WTC11 (cell line): ENCODE results near the gene CACNA1E. TPM values are rescaled to one million over a fixed set of nuclear protein-coding genes. Genes with fewer than 3 reads are reported as not detected.

Experiments used
- ATAC-seq: fragments of 200-7000 bp; cut with Tn5 transposase; 2 replicates; pipeline ENCODE4 v1.10.0; 2021; ENCODE audit warnings: mild to moderate bottlenecking, moderate library complexity
- CTCF ChIA-PET: fragments of 300-600 bp; sonication (Branson Sonifier 250); formaldehyde crosslinking; loops from one replicate; lab custom pipeline; 2021; ENCODE audit warnings: antibody characterized with exemption; lab: Charles Lee
- POLR2A ChIA-PET: fragments of 350-600 bp; sonication (Branson Sonifier 250); formaldehyde crosslinking; loops from one replicate; lab custom pipeline; 2021; ENCODE audit warnings: antibody characterized with exemption; lab: Charles Lee
- DNase-seq: peaks from one replicate; pipeline ENCODE4 v3.0.0; 2021; ENCODE audit warnings: low spot score
- H3K27ac Mint-ChIP-seq: 2 replicates; pipeline ENCODE4 v1.8.0; 2021; ENCODE audit warnings: mixed read lengths
- H3K27me3 Mint-ChIP-seq: 2 replicates; pipeline ENCODE4 v1.8.0; 2021; ENCODE audit warnings: low read depth, mild to moderate bottlenecking, moderate library complexity, mixed read lengths
- H3K36me3 Mint-ChIP-seq: 2 replicates; pipeline ENCODE4 v1.8.0; 2021; ENCODE audit warnings: mixed read lengths
- H3K4me1 Mint-ChIP-seq: 2 replicates; pipeline ENCODE4 v1.8.0; 2022; ENCODE audit warnings: mixed read lengths
- H3K4me3 Mint-ChIP-seq: 2 replicates; pipeline ENCODE4 v1.8.0; 2021; ENCODE audit warnings: mild to moderate bottlenecking, moderate library complexity, mixed read lengths
- H3K9me3 Mint-ChIP-seq: 2 replicates; pipeline ENCODE4 v1.8.0; 2021; ENCODE audit warnings: mixed read lengths
- CBFB ChIP-seq: sonication (generic); formaldehyde crosslinking; IDR thresholded peaks from 2 replicates; pipeline ENCODE4 v1.8.1; 2022; ENCODE audit warnings: mild to moderate bottlenecking, low read depth, missing genetic modification reagents
- ELF4 ChIP-seq: sonication (generic); formaldehyde crosslinking; IDR thresholded peaks from 2 replicates; pipeline ENCODE4 v1.8.1; 2022; ENCODE audit warnings: low read depth, mild to moderate bottlenecking, moderate library complexity, missing genetic modification reagents
- ETV6 ChIP-seq: sonication (generic); formaldehyde crosslinking; IDR thresholded peaks from 2 replicates; pipeline ENCODE4 v1.8.1; 2022; ENCODE audit warnings: mild to moderate bottlenecking, missing genetic modification reagents
- GABPB1 ChIP-seq: sonication (generic); formaldehyde crosslinking; IDR thresholded peaks from 2 replicates; pipeline ENCODE4 v1.8.1; 2023; ENCODE audit warnings: mild to moderate bottlenecking, missing genetic modification reagents
- NFE2L1 ChIP-seq: sonication (generic); formaldehyde crosslinking; IDR thresholded peaks from 2 replicates; pipeline ENCODE4 v1.8.1; 2023; ENCODE audit warnings: missing genetic modification reagents
- NR3C1 ChIP-seq: sonication (generic); formaldehyde crosslinking; conservative IDR thresholded peaks from 2 replicates; pipeline ENCODE4 v1.8.1; 2023; ENCODE audit warnings: low read depth, mild to moderate bottlenecking, missing genetic modification reagents
- SMAD4 ChIP-seq: sonication (generic); formaldehyde crosslinking; IDR thresholded peaks from 2 replicates; pipeline ENCODE4 v1.8.0; 2022; ENCODE audit warnings: mild to moderate bottlenecking, missing genetic modification reagents
- TCF7 ChIP-seq: sonication (generic); formaldehyde crosslinking; IDR thresholded peaks from 2 replicates; pipeline ENCODE4 v1.8.0; 2022; ENCODE audit warnings: mild to moderate bottlenecking, low read depth, missing genetic modification reagents, moderate library complexity
- ZBTB21 ChIP-seq: sonication (generic); formaldehyde crosslinking; IDR thresholded peaks from 2 replicates; pipeline ENCODE4 v1.8.1; 2023; ENCODE audit warnings: mild to moderate bottlenecking, missing genetic modification reagents, borderline replicate concordance
- ZNF121 ChIP-seq: sonication (generic); formaldehyde crosslinking; IDR thresholded peaks from 2 replicates; pipeline ENCODE4 v1.8.0; 2023; ENCODE audit warnings: missing genetic modification reagents
- ZNF138 ChIP-seq: sonication (generic); formaldehyde crosslinking; conservative IDR thresholded peaks from 2 replicates; pipeline ENCODE4 v1.8.1; 2022; ENCODE audit warnings: mild to moderate bottlenecking, moderate library complexity, missing genetic modification reagents
- ZNF263 ChIP-seq: sonication (generic); formaldehyde crosslinking; IDR thresholded peaks from 2 replicates; pipeline ENCODE4 v1.8.1; 2022; ENCODE audit warnings: low read depth, mild to moderate bottlenecking, moderate library complexity, missing genetic modification reagents
- total RNA-seq: library from RNA; stranded (reverse); gene quantifications from 3 replicates; pipeline ENCODE4 v1.2.3, GENCODE V29; 2021
- TF ChIP-seq, protein P1 (sequence below): sonication (generic); formaldehyde crosslinking; IDR thresholded peaks from 2 replicates; pipeline ENCODE4 v1.8.0; 2022; ENCODE audit warnings: missing genetic modification reagents
- TF ChIP-seq, protein P2 (sequence below): sonication (generic); formaldehyde crosslinking; IDR thresholded peaks from 2 replicates; pipeline ENCODE4 v1.8.1; 2023; ENCODE audit warnings: mild to moderate bottlenecking, missing genetic modification reagents, borderline replicate concordance
- TF ChIP-seq, protein P3 (sequence below): sonication (generic); formaldehyde crosslinking; IDR thresholded peaks from 2 replicates; pipeline ENCODE4 v1.8.0; 2023; ENCODE audit warnings: missing genetic modification reagents
- TF ChIP-seq, protein P4 (sequence below): sonication (generic); formaldehyde crosslinking; IDR thresholded peaks from 2 replicates; pipeline ENCODE4 v1.8.0; 2022; ENCODE audit warnings: mild to moderate bottlenecking, missing genetic modification reagents
- TF ChIP-seq, protein P5 (sequence below): fragments of 250-450 bp; sonication (Bioruptor Pico); IDR thresholded peaks from 2 replicates; pipeline ENCODE4 v1.9.0; 2021; ENCODE audit warnings: mild to moderate bottlenecking
- TF ChIP-seq, protein P6 (sequence below): fragments of 250-450 bp; sonication (Bioruptor Pico); IDR thresholded peaks from 2 replicates; pipeline ENCODE4 v1.9.0; 2021; ENCODE audit warnings: mild to moderate bottlenecking

CACNA1E gene
- total RNA-seq, 1 experiment from 2014 or later = 0.63 TPM

DNA sequence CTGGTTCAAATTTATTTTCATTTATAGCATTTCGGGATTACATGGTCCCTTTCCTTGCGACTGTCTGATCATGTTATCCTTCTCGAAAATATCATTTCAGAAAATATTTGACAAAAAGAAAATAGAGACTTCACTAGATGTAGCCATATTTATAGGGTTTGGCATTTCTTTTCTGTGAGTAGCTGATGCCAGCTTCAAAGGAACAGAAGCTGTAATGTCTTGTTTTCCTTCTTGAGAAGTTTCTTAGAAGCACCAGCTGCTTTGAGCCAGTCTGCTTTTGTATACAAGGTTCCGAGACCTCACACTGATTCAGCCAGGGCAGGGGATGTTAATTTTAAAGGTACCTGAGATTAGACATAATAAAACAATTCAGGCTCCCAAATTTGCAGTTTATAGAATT is 329.9 kb downstream of the CACNA1E start:
- H3K27ac Mint-ChIP-seq = no peak overlapping the region
- peaks cover 8% of the 10 kb centered on the region for H3K9me3 Mint-ChIP-seq
- DNase-seq (no peak), ATAC-seq (no peak)
- no peaks in the 10 kb centered on the region for H3K27me3 Mint-ChIP-seq
- TF ChIP-seq NR3C1 (CRISPR knock-in tag) (no peak), GABPB1 (no peak)
- TF ChIP-seq, protein P1, sequence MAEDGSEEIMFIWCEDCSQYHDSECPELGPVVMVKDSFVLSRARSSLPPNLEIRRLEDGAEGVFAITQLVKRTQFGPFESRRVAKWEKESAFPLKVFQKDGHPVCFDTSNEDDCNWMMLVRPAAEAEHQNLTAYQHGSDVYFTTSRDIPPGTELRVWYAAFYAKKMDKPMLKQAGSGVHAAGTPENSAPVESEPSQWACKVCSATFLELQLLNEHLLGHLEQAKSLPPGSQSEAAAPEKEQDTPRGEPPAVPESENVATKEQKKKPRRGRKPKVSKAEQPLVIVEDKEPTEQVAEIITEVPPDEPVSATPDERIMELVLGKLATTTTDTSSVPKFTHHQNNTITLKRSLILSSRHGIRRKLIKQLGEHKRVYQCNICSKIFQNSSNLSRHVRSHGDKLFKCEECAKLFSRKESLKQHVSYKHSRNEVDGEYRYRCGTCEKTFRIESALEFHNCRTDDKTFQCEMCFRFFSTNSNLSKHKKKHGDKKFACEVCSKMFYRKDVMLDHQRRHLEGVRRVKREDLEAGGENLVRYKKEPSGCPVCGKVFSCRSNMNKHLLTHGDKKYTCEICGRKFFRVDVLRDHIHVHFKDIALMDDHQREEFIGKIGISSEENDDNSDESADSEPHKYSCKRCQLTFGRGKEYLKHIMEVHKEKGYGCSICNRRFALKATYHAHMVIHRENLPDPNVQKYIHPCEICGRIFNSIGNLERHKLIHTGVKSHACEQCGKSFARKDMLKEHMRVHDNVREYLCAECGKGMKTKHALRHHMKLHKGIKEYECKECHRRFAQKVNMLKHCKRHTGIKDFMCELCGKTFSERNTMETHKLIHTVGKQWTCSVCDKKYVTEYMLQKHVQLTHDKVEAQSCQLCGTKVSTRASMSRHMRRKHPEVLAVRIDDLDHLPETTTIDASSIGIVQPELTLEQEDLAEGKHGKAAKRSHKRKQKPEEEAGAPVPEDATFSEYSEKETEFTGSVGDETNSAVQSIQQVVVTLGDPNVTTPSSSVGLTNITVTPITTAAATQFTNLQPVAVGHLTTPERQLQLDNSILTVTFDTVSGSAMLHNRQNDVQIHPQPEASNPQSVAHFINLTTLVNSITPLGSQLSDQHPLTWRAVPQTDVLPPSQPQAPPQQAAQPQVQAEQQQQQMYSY (CRISPR knock-in tag) = no peak
- TF ChIP-seq, all 79 proteins: peak for 0
- Mint-ChIP-seq H3K36me3 (no peaks in the 10 kb centered on the region), H3K4me1 (peaks cover 3% of the 10 kb centered on the region), H3K4me3 (no peak overlapping the region)
- ChIA-PET POLR2A (no interaction called here), CTCF (no interaction called here)

DNA sequence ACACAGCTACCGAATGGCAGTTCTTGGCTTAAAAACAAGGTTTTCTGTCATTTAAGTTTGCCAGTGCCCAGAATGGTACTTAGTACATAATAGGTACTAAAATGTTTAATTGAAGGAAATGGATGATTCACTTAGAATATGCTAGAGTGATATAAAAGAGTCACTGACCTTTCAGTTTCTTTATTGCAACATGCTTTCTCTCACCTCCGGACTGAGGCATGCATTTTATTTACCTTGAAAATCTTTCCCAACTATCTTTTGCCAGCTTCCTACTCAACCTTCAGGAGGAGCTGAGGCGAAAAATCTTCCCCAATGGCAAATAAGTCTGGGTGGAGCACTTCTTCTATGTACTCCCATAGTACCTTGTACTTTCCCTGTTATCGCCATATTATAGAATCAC is 333.3 kb downstream of the CACNA1E start:
- ATAC-seq (no peak), DNase-seq (no peak)
- Mint-ChIP-seq H3K36me3 (no peaks in the 10 kb centered on the region), H3K9me3 (peaks cover 12% of the 10 kb centered on the region), H3K4me1 (peaks cover 14% of the 10 kb centered on the region), H3K27me3 (no peaks in the 10 kb centered on the region), H3K4me3 (no peak overlapping the region), H3K27ac (no peak overlapping the region)
- TF ChIP-seq ZBTB21 (CRISPR knock-in tag) = no peak
- TF ChIP-seq, protein P2, sequence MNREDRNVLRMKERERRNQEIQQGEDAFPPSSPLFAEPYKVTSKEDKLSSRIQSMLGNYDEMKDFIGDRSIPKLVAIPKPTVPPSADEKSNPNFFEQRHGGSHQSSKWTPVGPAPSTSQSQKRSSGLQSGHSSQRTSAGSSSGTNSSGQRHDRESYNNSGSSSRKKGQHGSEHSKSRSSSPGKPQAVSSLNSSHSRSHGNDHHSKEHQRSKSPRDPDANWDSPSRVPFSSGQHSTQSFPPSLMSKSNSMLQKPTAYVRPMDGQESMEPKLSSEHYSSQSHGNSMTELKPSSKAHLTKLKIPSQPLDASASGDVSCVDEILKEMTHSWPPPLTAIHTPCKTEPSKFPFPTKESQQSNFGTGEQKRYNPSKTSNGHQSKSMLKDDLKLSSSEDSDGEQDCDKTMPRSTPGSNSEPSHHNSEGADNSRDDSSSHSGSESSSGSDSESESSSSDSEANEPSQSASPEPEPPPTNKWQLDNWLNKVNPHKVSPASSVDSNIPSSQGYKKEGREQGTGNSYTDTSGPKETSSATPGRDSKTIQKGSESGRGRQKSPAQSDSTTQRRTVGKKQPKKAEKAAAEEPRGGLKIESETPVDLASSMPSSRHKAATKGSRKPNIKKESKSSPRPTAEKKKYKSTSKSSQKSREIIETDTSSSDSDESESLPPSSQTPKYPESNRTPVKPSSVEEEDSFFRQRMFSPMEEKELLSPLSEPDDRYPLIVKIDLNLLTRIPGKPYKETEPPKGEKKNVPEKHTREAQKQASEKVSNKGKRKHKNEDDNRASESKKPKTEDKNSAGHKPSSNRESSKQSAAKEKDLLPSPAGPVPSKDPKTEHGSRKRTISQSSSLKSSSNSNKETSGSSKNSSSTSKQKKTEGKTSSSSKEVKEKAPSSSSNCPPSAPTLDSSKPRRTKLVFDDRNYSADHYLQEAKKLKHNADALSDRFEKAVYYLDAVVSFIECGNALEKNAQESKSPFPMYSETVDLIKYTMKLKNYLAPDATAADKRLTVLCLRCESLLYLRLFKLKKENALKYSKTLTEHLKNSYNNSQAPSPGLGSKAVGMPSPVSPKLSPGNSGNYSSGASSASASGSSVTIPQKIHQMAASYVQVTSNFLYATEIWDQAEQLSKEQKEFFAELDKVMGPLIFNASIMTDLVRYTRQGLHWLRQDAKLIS = no peak
- TF ChIP-seq, protein P3, sequence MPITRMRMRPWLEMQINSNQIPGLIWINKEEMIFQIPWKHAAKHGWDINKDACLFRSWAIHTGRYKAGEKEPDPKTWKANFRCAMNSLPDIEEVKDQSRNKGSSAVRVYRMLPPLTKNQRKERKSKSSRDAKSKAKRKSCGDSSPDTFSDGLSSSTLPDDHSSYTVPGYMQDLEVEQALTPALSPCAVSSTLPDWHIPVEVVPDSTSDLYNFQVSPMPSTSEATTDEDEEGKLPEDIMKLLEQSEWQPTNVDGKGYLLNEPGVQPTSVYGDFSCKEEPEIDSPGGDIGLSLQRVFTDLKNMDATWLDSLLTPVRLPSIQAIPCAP (CRISPR knock-in tag) = no peak
- ChIA-PET CTCF (interaction anchor here (0.8 kb wide), 1 partner anchor 120 kb away, joined by 3 read pairs; no protein-coding TSS in a partner anchor), POLR2A (no interaction called here)

DNA sequence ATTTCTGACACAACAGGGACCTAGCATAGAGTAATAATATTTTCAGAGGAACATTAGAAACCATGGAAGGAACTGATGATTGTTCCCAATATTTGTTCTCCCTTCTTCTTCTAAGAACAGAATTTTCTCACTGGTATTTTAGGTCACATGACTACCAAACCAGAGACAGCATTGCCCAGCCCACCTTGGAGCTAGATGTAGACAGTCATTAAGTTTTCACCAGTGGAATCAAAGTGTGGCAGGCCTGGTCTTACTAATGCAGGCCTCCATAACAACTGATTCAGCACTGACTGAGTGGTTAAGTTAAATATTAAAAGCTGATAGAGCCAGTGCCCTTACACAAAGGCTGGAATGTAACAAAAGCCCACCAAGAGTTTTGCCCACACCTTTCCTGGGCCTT is 333.8 kb downstream of the CACNA1E start:
- Mint-ChIP-seq H3K4me3 (no peak overlapping the region), H3K27ac (no peak overlapping the region), H3K27me3 (no peaks in the 10 kb centered on the region), H3K36me3 (no peaks in the 10 kb centered on the region), H3K9me3 (peaks cover 12% of the 10 kb centered on the region), H3K4me1 (peaks cover 12% of the 10 kb centered on the region)
- DNase-seq (no peak), ATAC-seq (no peak)
- POLR2A ChIA-PET = no interaction called here
- CTCF ChIA-PET = interaction anchor here (0.8 kb wide), 1 partner anchor 120 kb away, joined by 3 read pairs; no protein-coding TSS in a partner anchor
- TF ChIP-seq, protein P4, sequence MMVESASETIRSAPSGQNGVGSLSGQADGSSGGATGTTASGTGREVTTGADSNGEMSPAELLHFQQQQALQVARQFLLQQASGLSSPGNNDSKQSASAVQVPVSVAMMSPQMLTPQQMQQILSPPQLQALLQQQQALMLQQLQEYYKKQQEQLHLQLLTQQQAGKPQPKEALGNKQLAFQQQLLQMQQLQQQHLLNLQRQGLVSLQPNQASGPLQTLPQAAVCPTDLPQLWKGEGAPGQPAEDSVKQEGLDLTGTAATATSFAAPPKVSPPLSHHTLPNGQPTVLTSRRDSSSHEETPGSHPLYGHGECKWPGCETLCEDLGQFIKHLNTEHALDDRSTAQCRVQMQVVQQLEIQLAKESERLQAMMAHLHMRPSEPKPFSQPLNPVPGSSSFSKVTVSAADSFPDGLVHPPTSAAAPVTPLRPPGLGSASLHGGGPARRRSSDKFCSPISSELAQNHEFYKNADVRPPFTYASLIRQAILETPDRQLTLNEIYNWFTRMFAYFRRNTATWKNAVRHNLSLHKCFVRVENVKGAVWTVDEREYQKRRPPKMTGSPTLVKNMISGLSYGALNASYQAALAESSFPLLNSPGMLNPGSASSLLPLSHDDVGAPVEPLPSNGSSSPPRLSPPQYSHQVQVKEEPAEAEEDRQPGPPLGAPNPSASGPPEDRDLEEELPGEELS (CRISPR knock-in tag) = no peak
- TF ChIP-seq, protein P5, sequence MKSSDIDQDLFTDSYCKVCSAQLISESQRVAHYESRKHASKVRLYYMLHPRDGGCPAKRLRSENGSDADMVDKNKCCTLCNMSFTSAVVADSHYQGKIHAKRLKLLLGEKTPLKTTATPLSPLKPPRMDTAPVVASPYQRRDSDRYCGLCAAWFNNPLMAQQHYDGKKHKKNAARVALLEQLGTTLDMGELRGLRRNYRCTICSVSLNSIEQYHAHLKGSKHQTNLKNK = no peak
- TF ChIP-seq ELF4 (CRISPR knock-in tag) (no peak), NFE2L1 (CRISPR knock-in tag) (no peak), ETV6 (CRISPR knock-in tag) (no peak), ZNF121 (CRISPR knock-in tag) (no peak), ZNF138 (CRISPR knock-in tag) (no peak), TCF7 (CRISPR knock-in tag) (no peak), ZNF263 (no peak), CBFB (no peak), SMAD4 (no peak)
- TF ChIP-seq, protein P6, sequence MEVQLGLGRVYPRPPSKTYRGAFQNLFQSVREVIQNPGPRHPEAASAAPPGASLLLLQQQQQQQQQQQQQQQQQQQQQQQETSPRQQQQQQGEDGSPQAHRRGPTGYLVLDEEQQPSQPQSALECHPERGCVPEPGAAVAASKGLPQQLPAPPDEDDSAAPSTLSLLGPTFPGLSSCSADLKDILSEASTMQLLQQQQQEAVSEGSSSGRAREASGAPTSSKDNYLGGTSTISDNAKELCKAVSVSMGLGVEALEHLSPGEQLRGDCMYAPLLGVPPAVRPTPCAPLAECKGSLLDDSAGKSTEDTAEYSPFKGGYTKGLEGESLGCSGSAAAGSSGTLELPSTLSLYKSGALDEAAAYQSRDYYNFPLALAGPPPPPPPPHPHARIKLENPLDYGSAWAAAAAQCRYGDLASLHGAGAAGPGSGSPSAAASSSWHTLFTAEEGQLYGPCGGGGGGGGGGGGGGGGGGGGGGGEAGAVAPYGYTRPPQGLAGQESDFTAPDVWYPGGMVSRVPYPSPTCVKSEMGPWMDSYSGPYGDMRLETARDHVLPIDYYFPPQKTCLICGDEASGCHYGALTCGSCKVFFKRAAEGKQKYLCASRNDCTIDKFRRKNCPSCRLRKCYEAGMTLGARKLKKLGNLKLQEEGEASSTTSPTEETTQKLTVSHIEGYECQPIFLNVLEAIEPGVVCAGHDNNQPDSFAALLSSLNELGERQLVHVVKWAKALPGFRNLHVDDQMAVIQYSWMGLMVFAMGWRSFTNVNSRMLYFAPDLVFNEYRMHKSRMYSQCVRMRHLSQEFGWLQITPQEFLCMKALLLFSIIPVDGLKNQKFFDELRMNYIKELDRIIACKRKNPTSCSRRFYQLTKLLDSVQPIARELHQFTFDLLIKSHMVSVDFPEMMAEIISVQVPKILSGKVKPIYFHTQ (CRISPR knock-in tag) = no peak
